Fibroblast of skin of scalp (primary cell): ENCODE measurements around the gene GALNT18.

ENCODE experiments used
- DNase-seq: peaks from one replicate; pipeline ENCODE4 v3.0.0-alpha.2; 2013

GALNT18 gene

DNA sequence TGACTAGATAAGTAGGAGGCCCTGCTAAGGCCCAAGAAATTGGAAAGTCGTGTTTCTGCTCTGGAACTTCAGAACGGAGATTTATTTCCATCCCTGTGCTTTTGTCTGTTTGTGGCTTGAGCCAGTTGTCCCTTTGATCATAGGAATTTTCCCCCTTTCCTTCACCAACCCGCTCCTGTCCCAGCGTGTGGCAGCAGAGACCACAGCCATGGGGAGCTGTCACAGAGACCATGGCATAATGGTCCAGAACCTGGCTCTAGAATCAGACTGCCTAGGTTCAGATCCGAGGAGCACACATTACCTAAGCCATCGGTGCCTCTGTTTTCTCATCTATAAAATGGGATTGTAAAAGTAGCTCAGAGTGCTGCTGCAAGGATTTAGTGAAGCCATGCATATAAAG lies 128.1 kb downstream of the GALNT18 start:
- no peak for DNase-seq

DNA sequence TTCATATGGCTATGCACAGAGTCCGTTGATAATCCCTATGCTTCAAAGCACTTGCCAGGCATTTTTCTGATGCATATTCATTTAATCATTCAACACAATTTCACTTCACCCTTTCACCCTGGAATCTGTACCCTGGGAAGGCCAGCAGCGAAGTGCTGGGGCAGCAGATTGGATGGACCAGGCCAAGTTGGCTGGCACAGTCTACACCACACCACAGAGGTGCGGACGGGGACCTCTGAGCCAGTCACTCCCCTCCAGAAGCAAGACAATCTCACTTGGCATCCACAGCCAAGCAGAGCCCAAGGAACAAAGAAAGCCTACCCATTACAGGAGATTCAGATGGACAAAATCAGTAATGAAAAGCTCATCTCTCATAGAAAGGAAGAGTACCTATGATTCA lies 130.2 kb downstream of the GALNT18 start:
- no peak for DNase-seq

DNA sequence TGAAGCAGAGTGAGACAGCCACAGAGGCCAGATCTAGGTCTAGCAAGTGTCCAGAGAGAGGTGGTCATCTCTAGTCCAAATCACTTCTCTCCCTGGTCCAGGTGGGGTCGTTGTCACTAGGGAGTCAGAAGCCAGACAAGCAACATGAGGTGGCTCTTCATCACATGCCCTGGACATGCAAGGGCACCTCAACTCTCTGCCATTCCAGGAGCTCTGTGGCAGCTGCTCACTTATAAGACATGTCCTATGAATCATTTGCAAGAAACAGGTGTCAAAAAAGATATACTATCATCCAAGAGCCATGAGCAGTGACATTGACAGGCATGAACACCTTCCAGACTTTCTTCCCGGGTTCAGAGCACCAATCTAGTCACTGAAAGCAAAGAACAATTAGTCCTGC lies 130.8 kb downstream of the GALNT18 start:
- no peak for DNase-seq

DNA sequence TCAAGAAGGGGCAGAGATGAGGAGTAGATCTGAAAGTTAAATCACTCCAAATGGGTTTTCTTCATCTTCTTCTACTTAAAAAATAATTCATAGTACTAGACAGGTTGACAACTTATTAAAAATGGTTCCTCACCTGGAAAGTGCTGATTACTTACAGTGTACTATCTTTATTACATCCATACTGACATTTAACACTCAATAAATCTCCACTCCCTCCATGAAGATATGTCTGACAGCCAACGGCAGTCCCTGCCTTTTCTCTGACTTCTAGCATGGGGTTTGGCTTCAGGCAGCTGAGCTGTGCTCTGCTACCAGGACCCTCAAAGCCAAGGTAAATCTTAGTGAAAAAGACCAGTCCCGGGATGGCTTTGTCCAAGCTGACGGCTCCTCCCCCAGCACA lies 135.4 kb downstream of the GALNT18 start:
- no peak for DNase-seq

DNA sequence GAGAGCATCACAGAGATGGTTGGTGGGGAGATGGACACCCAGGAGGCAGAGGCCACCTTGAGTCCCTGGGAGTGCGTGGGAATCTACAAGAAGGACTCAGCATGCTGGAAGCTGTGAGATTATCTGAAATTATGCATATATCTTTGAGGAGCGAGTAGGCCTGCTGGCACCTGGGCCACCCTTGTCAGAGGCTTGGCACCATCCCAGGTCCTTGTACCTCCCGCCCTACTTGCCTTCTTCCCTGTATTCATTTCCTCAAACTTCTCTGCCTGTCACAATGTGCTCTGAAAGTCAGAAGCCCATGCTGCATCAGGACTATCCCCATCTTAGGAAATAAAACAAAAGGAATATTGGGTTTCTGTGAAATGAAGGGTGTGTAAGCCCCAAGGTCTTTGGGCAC lies 135.8 kb downstream of the GALNT18 start:
- DNase-seq: no peak

DNA sequence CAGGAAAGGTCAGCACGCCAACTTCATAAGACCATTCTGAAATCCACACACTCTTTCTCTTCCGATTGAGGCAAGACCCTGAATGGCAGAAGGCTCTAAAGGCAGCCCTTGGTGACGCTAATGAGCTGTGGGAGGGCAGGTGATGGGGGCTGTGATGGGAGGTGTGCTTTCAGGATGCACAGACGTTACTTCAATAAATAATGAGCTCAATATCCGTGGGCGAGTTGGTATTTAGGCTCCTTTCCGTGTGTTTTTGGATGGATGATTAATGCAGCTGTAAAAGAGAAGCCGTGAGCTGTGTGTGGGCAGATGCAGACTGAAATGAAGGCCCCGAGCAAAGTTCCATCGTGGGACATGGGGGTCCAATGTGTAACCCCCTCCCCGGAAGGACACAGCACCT lies 138.2 kb downstream of the GALNT18 start:
- DNase-seq: no peak

DNA sequence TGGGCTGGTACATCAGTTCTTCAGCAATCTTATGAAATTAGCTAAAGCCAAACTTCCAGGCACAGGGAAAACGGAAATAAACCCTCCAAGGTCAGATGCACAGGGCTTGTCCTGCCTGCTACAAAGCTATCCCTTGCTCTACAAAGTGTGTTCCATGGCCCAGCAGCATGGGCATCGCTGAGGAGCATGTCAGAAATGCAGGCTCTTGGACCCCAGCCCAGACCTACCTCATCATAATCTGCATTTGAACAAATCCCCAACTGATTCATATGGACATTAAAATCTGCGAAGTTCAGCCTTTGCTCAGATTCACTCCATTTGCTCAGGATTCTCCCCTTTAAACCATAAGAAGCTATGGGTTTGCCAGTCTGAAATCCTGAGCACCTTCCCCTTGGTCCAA lies 139.1 kb downstream of the GALNT18 start:
- DNase-seq: no peak

DNA sequence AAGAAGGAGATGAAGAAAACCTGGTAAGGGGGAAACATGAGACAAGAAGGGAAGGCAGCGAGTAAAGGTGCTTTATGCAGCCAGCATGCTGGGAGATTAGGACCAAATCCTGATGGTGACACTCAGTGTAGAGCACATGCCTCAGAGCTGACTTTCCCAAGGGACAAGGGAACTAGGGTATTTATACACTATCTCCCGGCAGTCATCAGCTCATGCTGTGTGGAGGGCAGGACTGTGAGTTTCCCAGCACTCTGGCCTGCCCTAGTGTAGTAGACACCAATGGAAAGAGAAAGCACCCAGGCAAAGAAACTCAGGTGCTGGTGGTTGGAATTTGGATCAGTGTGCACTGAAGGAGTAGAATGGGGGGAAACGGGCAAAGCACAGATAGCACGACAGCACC lies 140.4 kb downstream of the GALNT18 start:
- no peak for DNase-seq

DNA sequence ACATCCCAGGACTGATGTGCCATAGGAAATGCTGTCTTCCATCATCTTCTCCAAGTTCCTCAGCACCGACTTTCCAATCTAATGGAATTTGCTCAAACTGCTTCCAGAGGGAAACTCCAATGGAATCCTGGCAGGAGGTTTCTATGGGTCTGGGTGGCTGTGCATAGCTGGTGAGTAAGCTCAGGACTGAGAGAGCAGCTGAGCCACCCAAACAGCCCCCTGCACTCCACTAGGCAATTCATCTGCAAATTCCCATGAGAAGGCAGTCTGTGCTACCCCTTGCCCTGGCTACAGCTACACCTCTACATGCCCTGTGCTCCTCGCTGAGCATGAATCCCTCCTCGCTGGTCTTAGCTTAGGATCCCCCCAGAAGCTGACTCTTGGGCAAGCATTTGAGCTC lies 140.8 kb downstream of the GALNT18 start:
- DNase-seq: peak; percentile 34

DNA sequence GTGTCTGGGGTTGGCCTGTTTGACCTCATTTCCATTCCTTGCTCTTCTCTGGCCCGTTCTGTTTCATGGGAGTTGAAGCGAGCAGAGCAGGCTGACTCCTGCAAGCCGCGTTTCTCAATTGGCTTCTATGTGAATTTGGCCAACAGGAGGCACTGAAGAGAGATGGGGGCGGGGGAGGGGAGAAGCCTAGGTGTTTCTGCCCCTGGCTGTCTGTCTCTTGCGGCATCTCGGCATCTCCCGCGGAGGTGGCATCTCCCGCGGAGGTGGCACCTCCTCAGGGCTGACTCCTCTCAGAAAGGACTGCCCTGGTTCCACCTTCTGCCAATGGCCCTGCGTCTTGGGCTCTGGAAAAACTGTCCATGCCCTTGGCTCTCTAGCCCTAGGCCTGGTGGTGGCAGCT lies 143.1 kb downstream of the GALNT18 start:
- no peak for DNase-seq

DNA sequence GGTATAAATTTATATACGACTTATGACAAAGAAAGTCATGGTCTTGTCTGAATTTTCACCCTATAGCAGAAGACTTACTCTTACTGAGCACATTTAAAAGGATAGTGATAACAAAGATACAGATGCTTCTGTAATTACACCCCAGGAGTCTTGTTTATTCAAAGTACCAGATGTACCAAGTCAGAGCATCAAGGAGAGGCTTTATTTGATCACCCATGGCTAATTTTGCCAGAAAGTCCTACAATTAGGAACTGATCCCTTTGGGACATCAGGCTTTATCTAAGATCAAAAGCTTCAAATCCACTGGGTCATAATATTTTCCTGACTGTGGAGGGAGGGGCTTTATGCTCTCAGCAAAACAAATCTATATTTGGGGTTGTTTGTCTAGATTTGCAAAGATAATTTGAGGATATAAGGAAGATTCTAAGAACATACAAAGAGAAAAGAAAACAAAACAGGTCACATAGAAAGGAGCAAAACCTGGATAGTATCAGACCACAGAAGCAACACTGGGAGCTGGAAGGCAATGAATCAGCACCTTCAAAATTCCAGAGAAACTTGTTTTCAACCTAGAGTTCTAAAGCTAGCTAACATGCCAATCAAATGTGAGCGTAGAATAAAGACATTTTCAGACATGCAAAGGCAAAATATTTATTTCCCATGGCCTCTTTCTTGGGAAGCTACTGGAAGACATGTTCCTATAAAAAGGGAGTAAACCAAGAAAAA lies 143.9 kb downstream of the GALNT18 start:
- no peak for DNase-seq

DNA sequence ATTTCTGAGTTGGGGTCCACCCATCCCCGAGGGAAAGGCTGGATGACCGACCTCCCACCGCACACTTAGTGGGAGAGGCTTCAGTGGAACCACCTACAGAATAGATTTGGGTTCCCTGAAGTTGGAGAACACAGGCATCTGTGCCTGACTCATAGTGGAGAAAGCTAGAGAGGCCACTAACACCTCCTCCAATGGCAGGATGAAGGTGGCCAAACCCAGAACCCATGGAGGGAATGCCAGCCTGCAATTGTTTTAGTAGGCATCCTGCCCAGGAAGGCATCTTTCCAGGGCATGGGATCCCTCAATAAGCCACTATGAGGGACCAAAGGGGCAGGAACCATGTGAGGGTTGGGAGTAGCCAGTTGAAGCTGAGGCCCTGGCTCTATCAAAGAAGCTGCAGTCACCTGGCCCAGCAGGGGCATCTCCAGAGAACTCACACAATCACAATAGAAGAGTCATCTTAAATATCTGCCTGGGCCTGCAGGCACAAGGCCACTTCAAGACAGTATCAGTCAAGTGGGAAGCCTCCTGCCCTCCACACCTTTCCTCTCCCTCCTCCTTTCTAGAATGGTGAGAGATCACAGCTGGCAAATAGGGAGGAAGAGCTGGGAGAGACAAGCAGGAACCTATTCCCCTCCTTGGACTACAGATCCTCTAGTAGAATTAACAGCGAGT lies 144.7 kb downstream of the GALNT18 start:
- no peak for DNase-seq

DNA sequence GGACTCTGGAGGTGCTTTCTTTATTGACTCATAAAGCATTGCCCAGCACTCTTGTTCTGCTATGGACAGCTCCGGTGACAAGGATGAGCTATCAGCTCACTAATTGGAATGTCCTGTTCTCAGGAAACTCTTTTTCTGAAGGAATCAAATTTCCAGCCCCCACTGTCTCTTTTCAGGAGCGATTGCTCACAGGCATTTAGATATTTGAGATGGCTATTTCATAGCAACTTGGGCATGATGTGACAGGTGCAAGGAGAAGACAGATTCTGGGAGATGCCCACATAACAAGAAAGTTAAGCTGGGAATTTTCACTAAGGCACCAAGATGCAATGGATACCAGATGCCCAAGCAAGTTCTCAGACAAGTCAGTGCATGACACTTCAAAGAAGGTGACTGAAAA lies 145.3 kb downstream of the GALNT18 start:
- DNase-seq: no peak

DNA sequence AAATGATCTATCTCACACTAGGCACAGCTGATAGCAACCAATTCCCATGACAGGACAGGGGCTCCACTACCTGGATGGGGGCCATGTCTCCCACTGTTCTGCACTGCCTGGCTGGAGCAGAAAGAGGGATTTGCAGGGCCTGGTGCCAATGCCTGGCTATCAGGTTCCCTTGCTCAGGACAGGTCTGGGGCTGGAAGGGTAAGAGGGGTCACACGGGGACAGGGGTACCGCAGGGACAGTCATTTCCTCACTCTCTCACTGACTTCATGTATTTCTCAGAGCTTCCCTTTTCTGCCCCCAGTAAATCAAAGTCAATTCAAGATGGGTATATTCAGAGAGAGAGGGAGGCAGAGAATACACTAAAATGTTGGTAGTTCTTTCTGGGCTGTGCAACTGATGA lies 149.7 kb downstream of the GALNT18 start:
- no peak for DNase-seq

DNA sequence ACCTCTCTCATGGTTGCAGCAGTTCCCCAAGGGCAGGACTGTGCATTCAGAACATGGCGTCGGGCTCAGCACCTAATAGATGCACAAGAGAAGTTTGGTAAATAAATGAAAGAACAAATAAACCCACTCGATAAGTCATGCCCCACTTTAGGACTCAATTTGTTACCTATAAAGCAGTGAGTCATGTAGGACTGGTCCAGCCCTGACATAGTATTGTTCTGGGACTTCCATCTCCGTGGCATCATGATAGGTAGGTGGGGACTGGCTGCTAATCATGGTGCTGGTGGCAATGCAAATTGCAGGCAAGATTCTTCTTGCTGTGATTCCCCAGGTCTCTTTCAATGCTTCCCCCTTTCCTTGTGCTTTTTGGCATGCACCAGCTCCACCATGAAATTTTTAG lies 150.6 kb downstream of the GALNT18 start:
- DNase-seq: no peak

DNA sequence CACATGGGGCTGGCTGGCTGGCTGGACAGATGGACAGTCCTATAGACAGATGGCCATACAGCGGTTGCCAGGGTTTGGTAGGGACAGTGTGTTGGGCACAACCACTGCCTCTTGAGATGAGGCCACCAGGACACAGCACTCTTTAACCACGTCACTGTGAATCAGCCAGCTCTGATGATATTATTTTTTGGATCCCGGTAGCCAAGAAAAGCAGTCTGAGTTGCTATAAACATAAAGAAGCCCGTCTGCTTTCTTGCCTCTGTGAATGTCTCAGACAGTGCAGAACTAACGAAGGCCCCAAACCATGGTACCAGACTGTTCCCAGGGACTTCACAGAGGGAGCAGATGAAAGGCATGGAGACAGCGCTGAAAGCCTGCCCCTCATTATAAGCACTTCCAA lies 152.9 kb downstream of the GALNT18 start:
- peak; percentile 20 for DNase-seq

DNA sequence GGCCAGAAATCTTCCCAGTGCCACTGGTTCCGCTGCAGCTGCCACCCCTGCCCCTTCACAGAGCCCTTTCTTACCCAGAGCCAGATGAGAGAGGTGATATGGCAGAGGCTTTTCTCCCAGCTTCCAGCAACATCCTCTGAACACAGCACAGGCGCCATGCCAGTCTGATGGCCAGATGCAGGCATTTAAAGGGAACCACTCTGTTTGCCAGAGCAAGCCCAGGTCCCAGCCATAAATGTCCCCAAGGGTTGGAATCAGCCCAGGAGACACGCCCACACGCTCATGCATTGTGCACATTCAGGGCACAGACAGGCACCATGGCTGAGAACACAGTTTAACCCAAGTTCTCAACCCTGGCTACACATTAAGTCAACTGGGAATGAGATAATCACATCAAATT lies 154.5 kb downstream of the GALNT18 start:
- no peak for DNase-seq

DNA sequence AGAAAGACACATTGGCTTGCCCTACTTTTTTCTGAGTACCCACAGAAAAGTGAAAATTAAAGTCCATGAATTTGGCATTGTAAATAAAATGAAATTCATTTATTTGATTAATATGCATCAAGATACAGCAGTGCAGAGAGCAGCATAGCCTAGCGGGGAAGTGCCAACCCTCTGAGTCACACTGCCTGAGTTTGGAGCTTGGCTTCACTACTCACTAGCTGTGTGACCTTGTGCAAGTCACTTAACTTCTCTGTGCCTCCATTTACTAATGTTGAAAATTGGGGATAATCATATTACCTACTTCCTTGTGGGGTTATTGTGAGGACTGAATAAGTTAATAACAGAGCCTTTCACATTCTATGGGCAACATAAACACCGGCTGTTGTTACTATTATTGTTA lies 157.2 kb downstream of the GALNT18 start:
- DNase-seq: peak; percentile 14

DNA sequence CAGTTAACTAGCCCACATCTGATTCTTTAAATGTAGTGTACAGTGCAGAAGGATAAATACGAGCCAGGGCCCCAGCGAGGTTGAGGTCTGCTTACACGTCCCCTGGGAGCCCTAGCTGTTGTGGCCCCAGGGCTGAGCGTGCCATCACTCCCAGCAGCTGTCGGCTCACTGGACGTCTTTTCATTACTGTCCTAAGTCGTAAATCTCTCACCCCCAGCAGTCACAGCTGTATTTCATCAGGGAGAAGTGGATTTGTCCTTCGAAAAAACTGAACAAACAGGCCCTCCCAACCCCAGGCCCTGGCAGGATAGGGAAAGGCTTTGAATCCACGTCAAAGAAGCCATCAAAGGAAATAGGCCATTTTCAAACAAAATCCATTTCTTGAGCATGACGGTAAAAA lies 158.4 kb downstream of the GALNT18 start:
- DNase-seq: peak; percentile 88

DNA sequence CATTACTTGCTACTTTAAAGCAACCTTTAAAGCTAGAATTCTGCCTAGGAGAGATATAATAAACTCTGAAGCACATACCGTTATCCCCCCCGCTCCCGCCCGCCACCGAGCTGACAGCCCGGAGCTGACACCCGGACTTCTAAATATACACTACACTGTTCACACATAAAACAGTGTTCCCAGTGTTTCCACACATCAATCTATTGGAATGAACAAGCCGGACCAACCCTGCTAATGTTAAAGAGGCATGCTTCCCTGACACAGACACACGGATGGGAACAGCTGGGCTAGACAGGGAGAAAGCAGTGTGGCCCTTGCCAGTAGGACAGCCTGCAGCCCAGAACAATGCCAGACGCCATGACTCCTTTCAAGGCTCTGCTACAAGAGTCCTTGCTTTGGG lies 160.3 kb downstream of the GALNT18 start:
- DNase-seq: no peak

DNA sequence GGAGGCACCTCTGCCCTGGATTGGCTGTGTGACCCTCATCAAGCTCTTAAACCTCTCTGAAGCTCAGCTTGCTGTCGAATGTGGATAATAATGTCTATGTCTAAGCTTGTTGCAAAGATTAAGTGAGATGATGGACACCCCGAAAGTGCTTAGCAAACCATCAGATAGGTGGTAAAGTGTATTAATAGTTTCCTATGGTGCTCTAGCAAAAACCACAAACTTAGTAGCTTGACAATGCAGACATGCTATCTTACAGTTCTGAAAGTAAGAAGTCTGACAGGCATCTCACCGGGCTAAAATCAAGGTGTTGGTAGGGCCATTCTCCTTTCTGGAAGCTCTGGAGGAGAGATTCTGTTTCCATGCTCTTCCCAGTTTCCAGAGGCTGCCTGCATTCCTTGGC lies 162.2 kb downstream of the GALNT18 start:
- no peak for DNase-seq

DNA sequence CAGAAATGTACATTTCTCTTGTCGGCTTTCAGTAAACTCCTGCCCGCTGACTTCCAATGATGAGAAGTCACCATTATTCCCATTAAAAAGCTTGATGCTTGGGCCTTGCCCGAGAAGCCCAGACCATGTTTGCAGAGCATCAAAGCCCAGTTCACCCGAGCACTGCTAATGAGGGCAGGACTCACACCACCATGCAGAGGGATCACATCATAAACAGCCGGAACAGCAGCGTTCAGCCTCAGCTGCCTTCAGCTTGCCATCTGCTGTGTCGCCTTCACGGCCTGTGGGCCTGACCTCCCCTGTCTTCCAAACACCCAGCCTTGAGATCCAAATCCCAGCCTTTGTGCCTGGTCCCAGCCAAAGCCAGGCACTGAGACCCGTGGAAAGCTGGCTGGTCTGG lies 163.3 kb downstream of the GALNT18 start:
- no peak for DNase-seq

DNA sequence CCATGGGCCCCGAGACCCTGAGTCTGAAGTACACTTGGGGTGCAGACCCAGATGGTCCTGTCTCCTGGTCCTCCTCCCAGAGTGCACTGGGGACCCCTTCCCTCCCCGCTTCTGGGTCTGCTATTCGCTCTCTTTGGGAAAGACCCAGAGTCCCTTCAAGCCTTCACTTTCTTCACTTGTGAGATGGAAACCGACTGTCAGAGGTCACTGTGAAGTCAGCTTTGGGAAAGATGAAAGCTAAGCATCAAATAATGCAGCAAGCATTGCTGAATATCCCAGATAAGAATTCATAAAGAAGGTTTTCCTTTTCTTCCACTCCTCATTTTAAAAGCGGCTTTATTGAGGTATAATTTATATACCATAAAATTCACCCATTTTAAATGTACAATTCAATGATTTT lies 163.8 kb downstream of the GALNT18 start:
- no peak for DNase-seq

DNA sequence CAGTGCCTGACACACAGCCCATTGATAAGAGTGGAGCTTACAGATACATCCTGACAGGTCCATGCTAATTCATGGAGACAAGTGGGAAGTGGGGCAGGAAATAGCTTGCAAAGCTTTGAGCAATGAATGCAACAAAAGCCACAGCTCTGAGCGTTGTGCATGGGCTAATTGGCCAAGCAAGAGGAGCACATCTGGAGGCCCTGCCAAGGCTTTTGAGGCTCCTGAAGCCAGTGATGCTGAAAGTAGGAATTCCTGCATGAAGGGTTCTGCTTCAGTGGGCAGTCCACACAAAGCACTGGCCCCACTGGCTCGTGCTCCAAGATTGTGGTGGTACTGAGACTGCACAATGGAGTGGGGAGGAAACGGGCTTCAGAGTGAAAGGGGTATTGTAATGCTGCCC lies 164.9 kb downstream of the GALNT18 start:
- no peak for DNase-seq
